NCI-H2196 (cell line): ENCODE results near the gene ARHGAP15.

ENCODE experiments used
- DNase-seq: peaks from one replicate; lab custom pipeline; 2025; ENCODE audit not compliant: unreplicated experiment; lab: John Stamatoyannopoulos, UW

Gene ARHGAP15

GRCh38 chr2:143144813-143145455, 15.7 kb downstream of the ARHGAP15 start:
- DNase-seq: no peak

- DNase-seq: no peak
These were observed 17.1 kb downstream of the ARHGAP15 start for GRCh38 chr2:143146366-143146765.

GRCh38 chr2:143146815-143147530, 17.8 kb downstream of the ARHGAP15 start:
- DNase-seq: no peak

GRCh38 chr2:143148011-143148410, 18.8 kb downstream of the ARHGAP15 start:
- DNase-seq: no peak

- no peak for DNase-seq
These were observed 19.5 kb downstream of the ARHGAP15 start for GRCh38 chr2:143148757-143149156.

GRCh38 chr2:143150287-143150686, 21.1 kb downstream of the ARHGAP15 start:
- no peak for DNase-seq

- no peak for DNase-seq
These were observed 22.0 kb downstream of the ARHGAP15 start for GRCh38 chr2:143151111-143151752.

GRCh38 chr2:143152219-143152618, 23.0 kb downstream of the ARHGAP15 start:
- DNase-seq: no peak

- no peak for DNase-seq
These were observed 23.4 kb downstream of the ARHGAP15 start for GRCh38 chr2:143152637-143153036.

GRCh38 chr2:143155661-143156060, 26.4 kb downstream of the ARHGAP15 start:
- DNase-seq: no peak

- no peak for DNase-seq
These were observed 27.8 kb downstream of the ARHGAP15 start for GRCh38 chr2:143157001-143157400.

- DNase-seq: no peak
These were observed 28.2 kb downstream of the ARHGAP15 start for GRCh38 chr2:143157418-143157817.

- DNase-seq: no peak
These were observed 28.9 kb downstream of the ARHGAP15 start for GRCh38 chr2:143158098-143158497.

- no peak for DNase-seq
These were observed 29.6 kb downstream of the ARHGAP15 start for GRCh38 chr2:143158551-143159485.

GRCh38 chr2:143159486-143159840, 30.2 kb downstream of the ARHGAP15 start:
- DNase-seq: no peak

- no peak for DNase-seq
These were observed 31.8 kb downstream of the ARHGAP15 start for GRCh38 chr2:143160732-143161707.

- peak; percentile 5 for DNase-seq
These were observed 33.1 kb downstream of the ARHGAP15 start for GRCh38 chr2:143162123-143162837.

- DNase-seq: no peak
These were observed 33.8 kb downstream of the ARHGAP15 start for GRCh38 chr2:143162997-143163396.

GRCh38 chr2:143163499-143163898, 34.3 kb downstream of the ARHGAP15 start:
- no peak for DNase-seq
